ENCODE data around the gene UTP15. TPM values are rescaled to one million over a fixed set of nuclear protein-coding genes. Genes with fewer than 3 reads are reported as not detected.

The UTP15 gene
- total RNA-seq, 1 experiment from 2014 or later = 38.8 TPM

GRCh38 chr5:73564018-73564417 is 1.5 kb upstream of the UTP15 start:
- Histone ChIP-seq H3K9me3 (ENCODE audit: control insufficient read depth, insufficient read depth, low read depth, low read length) (no peaks in the 10 kb centered on the region), H3K4me3 (ENCODE audit: low read depth in 2 of 2, low read length in 2 of 2) (peak overlapping the region; percentile 98 to 100), H3K27ac (ENCODE audit: low read length) (peak overlapping the region; percentile 99), H3K36me3 (ENCODE audit: control insufficient read depth, insufficient read depth, low read length) (peaks cover under 1% of the 10 kb centered on the region; the same call in 1 of the 2 replicates), H3K4me1 (ENCODE audit: control insufficient read depth, insufficient read depth, low read length) (peaks cover 19% of the 10 kb centered on the region; the same call in 1 of the 2 replicates), H3K27me3 (ENCODE audit: control insufficient read depth, insufficient read depth, low read length) (no peaks in the 10 kb centered on the region)
- no peak for ATAC-seq
- DNase-seq (ENCODE audit: low read depth, low spot score) = no peak
- POLR2A ChIA-PET = interaction anchor here (0.6 to 0.7 kb wide), 2 partner anchors 67 to 120 kb away, joined by 3 to 11 read pairs; no protein-coding TSS in a partner anchor
- intact Hi-C loops (cut with micrococcal nuclease; ENCODE audit: unreplicated experiment) = no loop called here
- no peak for TF ChIP-seq POLR2AphosphoS5 (IDR thresholded peaks at IDR 0.05; ENCODE audit: low read depth, low read length)
- no peak for TF ChIP-seq TCF7L2 (IDR thresholded peaks at IDR 0.05; ENCODE audit: low read depth, low read length)
- TF ChIP-seq REST (IDR thresholded peaks at IDR 0.05; ENCODE audit: insufficient read depth in 1 of 2, low read depth in 2 of 2, low read length in 1 of 2) = no peak
- no peak for TF ChIP-seq SIN3A (IDR thresholded peaks at IDR 0.05; ENCODE audit: borderline replicate concordance, insufficient read depth, low read depth, low read length)
- no peak for TF ChIP-seq CTCF (IDR thresholded peaks at IDR 0.05)
- CTCF ChIA-PET = interaction anchor here (0.7 kb wide), 1 partner anchor 75 kb away, joined by 4 read pairs; no protein-coding TSS in a partner anchor
- in situ Hi-C loops (cut with HindIII; ENCODE audit: low pct_unique_long_range_greater_than_20kb, low sequenced_read_pairs) = no loop called here
- BruUV-seq (replicated peaks) = TSS peak; percentile 76

GRCh38 chr5:73564675-73565074 is 868 bp upstream of the UTP15 start:
- POLR2A ChIA-PET = interaction anchor here (0.7 kb wide), 1 partner anchor 121 kb away, joined by 11 read pairs; no protein-coding TSS in a partner anchor
- intact Hi-C loops (cut with micrococcal nuclease; ENCODE audit: unreplicated experiment) = no loop called here
- TF ChIP-seq POLR2AphosphoS5 (IDR thresholded peaks at IDR 0.05; ENCODE audit: low read depth, low read length) = no peak
- no peak for TF ChIP-seq SIN3A (IDR thresholded peaks at IDR 0.05; ENCODE audit: borderline replicate concordance, insufficient read depth, low read depth, low read length)
- TF ChIP-seq TCF7L2 (IDR thresholded peaks at IDR 0.05; ENCODE audit: low read depth, low read length) = no peak
- no peak for TF ChIP-seq REST (IDR thresholded peaks at IDR 0.05; ENCODE audit: insufficient read depth in 1 of 2, low read depth in 2 of 2, low read length in 1 of 2)
- ATAC-seq (peak; percentile 19), DNase-seq (ENCODE audit: low read depth, low spot score) (no peak)
- CTCF ChIA-PET = interaction anchor here (0.7 kb wide), 2 partner anchors 76 to 228 kb away, joined by 3 to 4 read pairs; no protein-coding TSS in a partner anchor
- H3K4me3 ChIP-seq (ENCODE audit: low read depth in 2 of 2, low read length in 2 of 2) = peak overlapping the region; percentile 98 to 100
- H3K4me1 ChIP-seq (ENCODE audit: control insufficient read depth, insufficient read depth, low read length) = peaks cover 19% of the 10 kb centered on the region; the same call in 1 of the 2 replicates
- peaks cover 7% of the 10 kb centered on the region for H3K36me3 ChIP-seq (ENCODE audit: control insufficient read depth, insufficient read depth, low read length)
- BruUV-seq (replicated peaks) = no TSS peak
- no peaks in the 10 kb centered on the region for H3K9me3 ChIP-seq (ENCODE audit: control insufficient read depth, insufficient read depth, low read depth, low read length)
- in situ Hi-C loops (cut with HindIII; ENCODE audit: low pct_unique_long_range_greater_than_20kb, low sequenced_read_pairs) = no loop called here
- H3K27ac ChIP-seq (ENCODE audit: low read length) = peak overlapping the region; percentile 99
- no peaks in the 10 kb centered on the region for H3K27me3 ChIP-seq (ENCODE audit: control insufficient read depth, insufficient read depth, low read length)

All from Panc1 (cell line).